ENCODE data around the gene STARD9.

The STARD9 gene

DNA sequence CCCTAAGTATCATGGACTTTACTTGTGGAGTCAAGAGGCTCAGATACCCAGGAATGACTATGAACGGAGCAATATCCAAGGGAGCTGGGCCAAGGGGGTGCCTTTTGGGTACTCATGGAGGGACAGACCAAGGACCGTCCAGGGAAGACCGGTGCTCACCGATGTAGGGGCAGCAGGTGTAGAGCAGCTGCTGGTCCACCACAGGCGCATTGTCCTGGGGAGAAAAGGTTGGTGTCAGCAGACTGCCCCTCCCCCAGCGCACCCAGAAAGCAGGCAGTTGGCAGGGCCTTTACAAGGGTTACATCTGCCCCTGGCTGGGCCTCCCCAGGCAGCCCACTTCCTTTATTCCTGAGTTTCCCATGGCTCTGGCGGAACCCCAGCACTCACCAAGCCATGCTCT is 154.0 kb downstream of the STARD9 start:
- Mint-ChIP-seq H3K27me3 (ENCODE audit: low read depth, poor library complexity) (no peaks in the 10 kb centered on the region), H3K36me3 (ENCODE audit: low read depth) (peaks cover 67% of the 10 kb centered on the region), H3K27ac (no peak overlapping the region)

DNA sequence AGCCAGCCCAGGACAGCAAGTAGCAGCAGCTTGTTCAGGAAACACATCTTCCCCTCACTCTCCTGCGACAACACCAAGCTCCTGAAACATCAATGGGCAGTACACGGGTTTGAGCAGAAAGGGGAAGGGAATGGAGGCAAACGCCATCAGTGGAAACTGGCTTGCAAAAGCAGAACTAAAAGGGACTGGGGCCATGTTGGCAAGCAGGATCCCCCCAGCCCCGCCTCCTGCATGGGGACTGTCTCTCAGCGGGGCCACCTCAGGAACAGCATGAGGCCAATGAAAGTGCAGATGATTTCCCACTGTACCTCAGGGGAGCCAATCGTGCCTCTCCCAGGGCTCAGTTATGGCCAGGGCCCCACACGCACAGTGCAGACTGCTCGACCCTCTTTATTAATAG is 154.7 kb downstream of the STARD9 start:
- H3K4me1 Mint-ChIP-seq: peaks cover 22% of the 10 kb centered on the region
- no peaks in the 10 kb centered on the region for H3K9me3 Mint-ChIP-seq
- TF ChIP-seq, protein P1, sequence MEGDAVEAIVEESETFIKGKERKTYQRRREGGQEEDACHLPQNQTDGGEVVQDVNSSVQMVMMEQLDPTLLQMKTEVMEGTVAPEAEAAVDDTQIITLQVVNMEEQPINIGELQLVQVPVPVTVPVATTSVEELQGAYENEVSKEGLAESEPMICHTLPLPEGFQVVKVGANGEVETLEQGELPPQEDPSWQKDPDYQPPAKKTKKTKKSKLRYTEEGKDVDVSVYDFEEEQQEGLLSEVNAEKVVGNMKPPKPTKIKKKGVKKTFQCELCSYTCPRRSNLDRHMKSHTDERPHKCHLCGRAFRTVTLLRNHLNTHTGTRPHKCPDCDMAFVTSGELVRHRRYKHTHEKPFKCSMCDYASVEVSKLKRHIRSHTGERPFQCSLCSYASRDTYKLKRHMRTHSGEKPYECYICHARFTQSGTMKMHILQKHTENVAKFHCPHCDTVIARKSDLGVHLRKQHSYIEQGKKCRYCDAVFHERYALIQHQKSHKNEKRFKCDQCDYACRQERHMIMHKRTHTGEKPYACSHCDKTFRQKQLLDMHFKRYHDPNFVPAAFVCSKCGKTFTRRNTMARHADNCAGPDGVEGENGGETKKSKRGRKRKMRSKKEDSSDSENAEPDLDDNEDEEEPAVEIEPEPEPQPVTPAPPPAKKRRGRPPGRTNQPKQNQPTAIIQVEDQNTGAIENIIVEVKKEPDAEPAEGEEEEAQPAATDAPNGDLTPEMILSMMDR (IDR thresholded peaks at IDR 0.05): no peak
- DNase-seq: no peak
- H3K27ac Mint-ChIP-seq: peak overlapping the region; percentile 92
- H3K27me3 Mint-ChIP-seq (ENCODE audit: low read depth, poor library complexity): no peaks in the 10 kb centered on the region
- no peak overlapping the region for H3K4me3 Mint-ChIP-seq
- peaks cover 68% of the 10 kb centered on the region for H3K36me3 Mint-ChIP-seq (ENCODE audit: low read depth)

More for the DNA sequence above, 154.0 kb downstream of the STARD9 start:
- TF ChIP-seq, protein P1 (IDR thresholded peaks at IDR 0.05): no peak
- DNase-seq: no peak
- Mint-ChIP-seq H3K4me1 (peaks cover 20% of the 10 kb centered on the region), H3K9me3 (no peaks in the 10 kb centered on the region), H3K4me3 (no peak overlapping the region)

DNA sequence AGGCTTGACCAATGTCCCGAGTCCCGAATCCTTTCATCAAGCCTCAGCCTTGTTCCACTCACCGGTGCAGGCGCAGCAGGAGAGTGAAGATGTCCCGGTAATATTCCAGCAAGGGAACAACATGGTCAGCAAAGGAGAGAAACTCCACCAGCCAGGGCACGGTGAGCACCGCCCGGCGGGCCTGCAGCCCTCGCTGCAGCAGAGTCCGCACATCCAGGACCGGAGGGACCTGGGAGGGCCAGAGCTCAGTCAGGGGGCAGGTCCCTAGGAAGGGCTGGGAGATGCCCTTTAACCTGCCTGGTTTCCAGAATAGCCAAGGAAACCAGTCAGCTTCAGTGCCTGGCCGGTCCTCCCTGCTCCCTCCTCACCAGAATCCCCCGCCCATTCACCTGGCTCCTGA is 155.1 kb downstream of the STARD9 start:
- TF ChIP-seq, protein P1 (IDR thresholded peaks at IDR 0.05): no peak
- H3K9me3 Mint-ChIP-seq: no peaks in the 10 kb centered on the region
- H3K4me3 Mint-ChIP-seq: no peak overlapping the region
- H3K36me3 Mint-ChIP-seq (ENCODE audit: low read depth): peaks cover 67% of the 10 kb centered on the region
- no peaks in the 10 kb centered on the region for H3K27me3 Mint-ChIP-seq (ENCODE audit: low read depth, poor library complexity)
- no peak for DNase-seq
- H3K27ac Mint-ChIP-seq: peak overlapping the region; percentile 92
- H3K4me1 Mint-ChIP-seq: peaks cover 26% of the 10 kb centered on the region

DNA sequence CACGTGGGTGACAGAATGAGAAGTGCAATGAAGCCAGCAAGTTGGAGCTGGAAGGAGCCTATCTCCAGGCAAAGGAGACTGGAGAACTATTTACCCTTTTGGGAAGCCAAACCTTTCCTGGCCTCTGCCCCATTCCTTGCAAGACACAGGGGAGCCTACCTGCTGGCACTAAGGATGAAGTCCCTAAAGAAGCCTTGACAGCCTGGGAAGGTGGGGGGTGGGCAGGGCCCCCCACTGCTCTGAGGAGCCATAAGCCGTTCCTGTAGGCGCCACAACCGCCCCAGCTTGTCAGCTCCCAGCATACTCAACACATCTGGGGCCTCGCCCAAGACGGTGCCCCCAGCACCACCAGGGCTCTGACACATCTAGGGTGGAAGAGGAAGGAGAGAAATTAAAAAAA is 156.1 kb downstream of the STARD9 start:
- Mint-ChIP-seq H3K4me3 (no peak overlapping the region), H3K9me3 (no peaks in the 10 kb centered on the region), H3K4me1 (peaks cover 33% of the 10 kb centered on the region), H3K36me3 (ENCODE audit: low read depth) (peaks cover 66% of the 10 kb centered on the region), H3K27ac (no peak overlapping the region), H3K27me3 (ENCODE audit: low read depth, poor library complexity) (no peaks in the 10 kb centered on the region)
- no peak for DNase-seq
- TF ChIP-seq, protein P1 (IDR thresholded peaks at IDR 0.05): no peak

DNA sequence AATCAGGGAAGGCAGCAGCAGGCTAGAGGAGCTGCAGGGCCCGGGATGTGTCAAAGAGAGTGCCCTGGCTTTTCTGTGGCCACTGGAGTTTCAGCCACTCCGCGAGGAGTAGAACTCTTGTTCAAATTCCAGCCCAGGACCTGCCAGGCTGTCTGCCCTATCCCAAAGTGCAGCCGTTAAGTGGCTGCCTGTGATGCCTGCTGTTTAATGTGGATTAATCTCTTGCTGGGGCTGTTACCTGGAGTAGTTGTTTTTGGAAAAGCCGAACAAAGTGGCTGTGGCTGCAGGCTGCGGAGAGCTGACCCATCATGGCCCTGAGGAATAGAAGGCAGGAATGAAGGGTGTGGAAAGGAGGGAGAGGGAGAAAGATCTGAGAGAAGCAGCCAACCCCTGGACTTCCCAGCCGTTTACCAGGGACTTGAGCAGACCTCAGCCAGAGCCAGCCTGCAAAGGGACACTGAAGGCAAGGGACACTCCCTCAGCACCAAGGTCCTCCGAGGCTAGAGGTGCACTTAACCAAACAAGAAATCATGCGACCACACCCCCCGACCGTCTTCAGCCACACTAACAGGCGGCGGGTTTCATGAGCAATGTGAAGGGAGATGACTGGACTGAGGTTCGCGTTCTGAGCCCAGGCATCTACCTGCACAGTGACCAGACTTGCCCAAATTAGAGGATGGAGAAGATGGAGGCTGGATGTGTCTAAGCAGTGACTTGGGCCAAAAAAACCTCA is 156.9 kb downstream of the STARD9 start:
- H3K27ac Mint-ChIP-seq: no peak overlapping the region
- H3K4me1 Mint-ChIP-seq: peaks cover 34% of the 10 kb centered on the region
- no peaks in the 10 kb centered on the region for H3K27me3 Mint-ChIP-seq (ENCODE audit: low read depth, poor library complexity)
- DNase-seq: no peak
- TF ChIP-seq, protein P1 (IDR thresholded peaks at IDR 0.05): no peak
- H3K9me3 Mint-ChIP-seq: no peaks in the 10 kb centered on the region
- H3K4me3 Mint-ChIP-seq: no peak overlapping the region
- peaks cover 58% of the 10 kb centered on the region for H3K36me3 Mint-ChIP-seq (ENCODE audit: low read depth)

DNA sequence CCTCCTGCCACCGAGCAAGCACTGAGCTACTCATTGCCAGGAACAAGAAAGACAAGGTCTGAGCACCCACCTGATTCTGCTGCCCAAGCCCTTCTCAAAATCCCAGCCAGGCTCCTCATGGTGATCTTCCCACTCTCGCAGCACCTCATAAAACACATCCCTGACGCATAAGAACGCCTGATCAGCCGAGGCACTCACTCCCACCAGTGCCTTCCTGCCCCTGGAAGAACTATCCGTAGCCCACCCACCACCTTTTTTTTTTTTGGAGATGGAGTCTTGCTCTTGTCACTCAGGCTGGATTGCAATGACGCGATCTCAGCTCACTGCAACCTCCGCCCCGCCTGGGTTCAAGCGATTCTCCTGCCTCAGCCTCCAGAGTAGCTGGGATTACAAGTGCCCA is 157.6 kb downstream of the STARD9 start:
- peaks cover 57% of the 10 kb centered on the region for H3K36me3 Mint-ChIP-seq (ENCODE audit: low read depth)
- DNase-seq: no peak
- H3K4me3 Mint-ChIP-seq: no peak overlapping the region
- TF ChIP-seq, protein P1 (IDR thresholded peaks at IDR 0.05): no peak
- peak overlapping the region; percentile 86 for H3K27ac Mint-ChIP-seq
- no peaks in the 10 kb centered on the region for H3K9me3 Mint-ChIP-seq
- peaks cover 38% of the 10 kb centered on the region for H3K4me1 Mint-ChIP-seq
- H3K27me3 Mint-ChIP-seq (ENCODE audit: low read depth, poor library complexity): no peaks in the 10 kb centered on the region
